Stimulated activated CD4-positive, alpha-beta T cell treated with anti-CD3 and anti-CD28 coated beads, Interleukin-2, amount 100 ng/mL, for 24 hours (primary cell): ENCODE results near the gene FAM219A.
"Not testable (repeated sequence)": the region's sequence is repeated elsewhere in the genome, so short reads cannot be mapped to it uniquely, and the experiment has no call there.

Experiments used
- DNase-seq, 2 donors: peaks; one replicate each; pipeline ENCODE4 v3.0.0-alpha.2; 2020

FAM219A gene

DNA sequence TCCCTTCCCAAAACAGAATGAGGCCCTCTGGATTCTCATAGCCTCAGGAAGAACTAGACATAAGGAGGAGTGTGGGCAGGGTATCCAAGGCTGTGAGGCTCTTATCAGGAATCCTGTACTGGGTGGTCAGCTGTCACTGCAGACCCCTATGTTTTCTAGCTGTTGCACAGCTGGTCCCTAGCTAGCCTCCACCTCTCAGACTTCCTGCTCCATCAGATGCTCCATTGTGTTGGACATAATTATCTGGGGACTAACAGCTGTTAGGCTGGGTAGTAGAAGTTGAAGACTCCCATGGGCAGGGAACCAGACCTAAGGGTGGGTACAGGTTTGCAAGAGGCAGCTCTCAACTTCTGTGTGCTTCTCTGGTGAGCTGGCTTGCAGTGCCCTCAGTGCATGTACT is 18.4 kb downstream of the FAM219A start:
- DNase-seq: no peak

DNA sequence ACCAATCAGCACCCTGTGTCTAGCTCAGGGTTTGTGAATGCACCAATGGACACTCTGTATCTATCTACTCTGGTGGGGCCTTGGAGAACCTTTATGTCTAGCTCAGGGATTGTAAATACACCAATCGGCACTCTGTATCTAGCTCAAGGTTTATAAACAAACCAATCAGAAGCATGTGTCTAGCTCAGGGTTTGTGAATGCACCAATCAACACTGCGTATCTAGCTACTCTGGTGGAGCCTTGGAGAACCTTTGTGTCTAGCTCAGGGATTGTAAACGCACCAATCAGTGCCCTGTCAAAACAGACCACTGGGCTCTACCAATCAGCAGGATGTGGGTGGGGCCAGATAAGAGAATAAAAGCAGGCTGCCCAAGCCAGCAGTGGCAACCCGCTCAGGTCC is 19.9 kb downstream of the FAM219A start:
- DNase-seq: not testable (repeated sequence)

DNA sequence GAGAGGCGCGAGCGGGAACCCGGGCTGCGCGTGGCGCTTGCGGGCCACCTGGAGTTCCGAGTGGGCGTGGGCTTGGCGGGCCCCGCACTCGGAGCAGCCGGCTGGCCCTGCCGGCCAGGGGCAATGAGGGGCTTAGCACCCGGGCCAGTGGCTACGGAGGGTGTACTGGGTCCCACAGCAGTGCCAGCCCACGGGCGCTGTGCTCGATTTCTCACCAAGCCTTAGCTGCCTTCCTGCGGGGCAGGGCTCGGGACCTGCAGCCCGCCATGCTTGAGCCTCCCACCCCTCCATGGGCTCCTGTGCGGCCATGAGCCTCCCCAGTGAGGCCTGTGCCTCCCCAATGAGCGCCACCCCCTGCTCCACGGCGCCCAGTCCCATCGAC is 20.5 kb downstream of the FAM219A start:
- DNase-seq: not testable (repeated sequence)

DNA sequence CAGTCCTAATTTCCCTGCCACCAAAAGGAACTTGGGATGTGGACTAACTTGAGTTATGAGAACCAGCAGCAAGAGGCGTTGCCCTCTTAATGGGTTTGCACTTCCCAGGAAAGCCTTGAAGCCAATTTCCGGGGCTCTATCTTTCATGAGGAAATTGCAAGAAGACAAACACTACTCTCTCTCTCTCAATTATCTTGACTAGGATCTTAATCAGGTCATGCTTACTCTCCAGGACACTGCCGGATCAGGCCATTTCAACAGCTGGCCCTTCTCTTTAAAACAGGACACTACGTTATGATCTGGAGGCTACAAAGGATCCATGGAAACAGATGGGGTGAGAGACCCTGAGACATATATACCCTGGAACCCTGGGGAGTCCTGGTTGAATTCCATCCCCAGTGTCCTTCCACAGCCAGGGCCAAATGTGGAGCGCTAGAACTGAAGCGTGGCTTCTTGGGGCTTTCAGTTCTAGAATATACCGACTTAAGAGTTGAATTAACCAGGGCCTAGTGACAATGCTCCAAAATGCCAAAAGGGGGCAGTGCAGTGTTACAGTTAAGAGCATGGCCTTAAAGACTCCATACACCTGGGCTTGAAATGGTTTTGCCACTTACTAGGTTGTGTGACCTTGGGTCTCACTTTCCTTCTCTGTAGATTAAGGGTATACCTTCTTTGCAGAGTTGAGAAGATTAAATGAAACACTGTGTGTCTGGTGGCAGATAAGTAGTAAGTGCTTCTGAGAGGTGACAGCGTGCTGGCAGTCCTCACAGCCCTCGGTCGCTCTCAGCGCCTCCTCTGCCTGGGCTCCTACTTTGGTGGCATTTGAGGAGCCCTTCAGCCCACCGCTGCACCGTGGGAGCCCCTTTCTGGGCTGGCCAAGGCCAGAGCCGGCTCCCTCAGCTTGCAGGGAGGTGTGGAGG is 21.1 kb downstream of the FAM219A start:
- DNase-seq: peak; percentile 63 to 66

DNA sequence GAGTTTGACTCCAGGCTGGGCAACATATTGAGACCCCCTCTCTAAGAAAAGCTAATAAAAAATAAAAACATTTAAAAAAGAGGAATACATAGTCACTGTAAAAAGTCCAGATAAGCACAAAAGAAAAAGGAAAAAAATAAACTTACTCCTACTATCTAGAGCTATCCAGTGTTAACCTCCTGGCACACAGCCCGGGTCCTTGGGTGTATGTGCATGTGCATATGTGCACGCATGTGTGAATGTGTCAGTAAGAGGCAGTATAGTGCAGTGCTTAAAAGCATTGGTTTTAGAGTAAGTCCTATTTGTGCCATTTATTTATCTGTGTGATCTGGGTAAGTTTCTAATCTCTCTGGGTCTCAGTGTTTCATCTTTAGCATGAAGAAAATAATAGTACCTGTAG is 26.7 kb downstream of the FAM219A start:
- no peak for DNase-seq

DNA sequence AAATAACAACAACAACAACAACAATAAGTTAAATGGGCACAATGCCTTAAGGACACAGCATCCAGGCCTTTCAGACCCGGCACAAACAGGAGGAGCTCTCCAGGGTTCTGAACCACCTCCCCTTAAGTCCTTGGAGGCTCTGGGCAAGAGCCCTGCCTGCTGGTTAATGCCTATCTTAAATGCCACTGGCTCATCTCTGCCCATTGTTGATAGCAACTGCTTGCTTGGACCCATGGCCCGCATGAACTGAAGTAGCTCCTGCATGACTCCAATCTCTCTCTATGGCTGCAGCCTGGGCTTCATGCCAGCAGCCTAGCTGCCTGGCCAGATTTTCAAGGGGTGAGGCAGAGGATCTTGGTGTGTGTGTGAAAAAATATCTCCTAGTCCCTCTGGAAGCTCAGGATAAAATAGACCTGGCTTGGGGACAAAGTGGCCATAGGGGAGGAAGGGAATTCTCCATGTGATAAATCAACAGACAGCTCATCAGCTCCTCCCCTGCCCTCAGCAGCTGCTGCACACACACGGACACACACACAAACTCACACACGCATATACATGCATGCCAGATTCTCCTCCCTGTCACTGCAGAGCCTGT is 27.4 kb downstream of the FAM219A start:
- DNase-seq: peak in 1 of 2 donors; percentile 8

DNA sequence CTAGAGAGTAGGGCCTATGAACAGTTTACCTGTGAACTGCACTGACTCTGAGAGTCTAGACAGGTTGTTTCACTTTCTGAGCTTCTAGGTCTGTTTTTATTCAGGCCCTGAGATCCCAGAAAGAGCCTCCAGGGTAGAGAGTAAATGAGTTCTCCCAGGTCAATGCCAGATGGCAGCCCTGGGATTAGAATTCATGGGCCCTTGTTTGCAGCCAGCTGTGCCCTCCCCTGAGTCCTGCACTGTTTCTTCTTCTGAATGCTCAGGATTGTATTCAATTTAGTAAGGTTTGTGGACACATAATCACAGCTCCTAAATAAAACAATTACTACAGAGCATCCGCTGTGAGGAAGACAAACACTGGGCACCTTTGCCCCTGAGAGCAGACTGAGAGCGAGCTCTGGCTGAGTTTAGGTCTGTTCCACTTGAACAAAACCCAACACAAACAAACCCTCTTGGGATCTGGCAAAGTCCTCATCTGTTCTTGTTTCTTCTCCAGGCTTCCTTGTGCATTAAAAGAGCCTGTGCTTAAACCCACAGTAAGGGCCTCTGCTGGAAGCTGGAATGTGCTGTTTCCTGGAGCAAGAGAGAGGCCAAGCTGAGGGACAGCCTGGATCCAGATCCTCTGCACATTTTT is 29.9 kb downstream of the FAM219A start:
- no peak for DNase-seq

DNA sequence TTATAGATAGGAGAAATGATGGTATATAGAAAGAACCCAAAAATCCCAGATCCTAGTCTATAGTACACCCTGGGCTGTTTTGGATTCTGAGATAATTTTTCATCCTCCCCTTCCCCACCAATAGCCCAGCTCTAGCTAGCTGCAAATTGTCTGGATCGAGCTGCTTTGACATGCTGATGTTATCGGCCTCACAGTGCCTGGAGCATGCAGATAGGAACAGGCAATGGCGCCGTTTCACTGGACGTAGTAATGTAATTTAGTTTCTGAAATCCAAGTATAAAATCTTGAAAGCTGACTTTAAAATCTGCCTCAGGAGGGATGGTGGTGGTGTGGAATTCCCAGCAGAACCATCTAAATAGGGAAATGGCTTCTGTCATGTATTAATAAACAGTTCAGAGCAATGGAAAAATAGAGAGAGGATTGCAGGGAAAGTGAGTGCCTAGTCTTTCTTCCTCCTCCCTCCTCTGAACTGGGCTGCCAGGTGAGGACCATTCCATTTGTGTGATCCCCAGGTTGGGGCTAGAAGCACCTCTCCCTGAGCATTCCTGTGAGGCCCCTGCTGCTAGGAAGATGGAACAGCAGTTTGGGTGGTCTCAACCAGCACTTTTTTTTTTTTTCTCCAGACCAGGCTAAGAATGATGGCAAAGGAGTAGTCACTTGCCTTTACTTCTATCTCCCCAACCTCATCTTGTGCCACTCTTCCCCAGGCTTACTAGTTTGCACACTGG is 31.9 kb downstream of the FAM219A start:
- DNase-seq: no peak

DNA sequence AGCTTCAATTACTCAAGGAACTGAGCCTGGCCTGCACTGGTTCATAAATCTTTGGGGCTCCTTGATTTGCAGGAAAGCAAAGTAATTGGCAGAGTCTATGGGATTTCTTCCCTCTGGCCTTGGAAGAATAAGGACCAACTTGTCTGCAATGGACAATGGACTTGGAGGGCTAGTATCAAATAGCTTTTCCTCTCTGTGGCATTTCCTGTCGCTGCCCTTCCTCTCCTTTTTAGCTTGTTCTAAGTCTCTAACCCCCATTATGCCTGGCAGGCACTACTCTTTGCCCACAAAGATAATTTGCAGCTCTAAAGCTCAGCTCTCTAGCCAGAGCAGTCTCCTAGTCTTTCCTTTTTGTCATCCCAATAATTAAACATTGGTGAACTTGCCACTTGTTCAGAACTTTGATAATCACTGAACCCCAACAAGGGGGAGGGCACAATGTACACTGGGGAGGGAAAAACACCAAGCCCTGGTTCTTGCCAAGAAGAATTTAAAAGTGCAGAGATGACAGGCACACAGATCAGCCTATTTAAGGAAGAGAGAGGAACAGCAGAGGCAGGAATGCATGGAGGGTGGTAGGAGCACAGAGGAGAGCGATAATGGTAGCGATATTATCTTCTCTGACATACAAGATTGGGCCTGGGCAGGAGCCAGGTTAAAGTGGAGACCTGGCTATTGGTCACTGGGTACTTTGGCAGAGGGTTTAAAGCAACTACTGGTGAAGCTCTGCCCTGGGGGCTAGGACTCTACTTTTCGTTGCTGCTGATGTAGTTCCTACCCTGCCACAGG is 38.5 kb downstream of the FAM219A start:
- DNase-seq: no peak

DNA sequence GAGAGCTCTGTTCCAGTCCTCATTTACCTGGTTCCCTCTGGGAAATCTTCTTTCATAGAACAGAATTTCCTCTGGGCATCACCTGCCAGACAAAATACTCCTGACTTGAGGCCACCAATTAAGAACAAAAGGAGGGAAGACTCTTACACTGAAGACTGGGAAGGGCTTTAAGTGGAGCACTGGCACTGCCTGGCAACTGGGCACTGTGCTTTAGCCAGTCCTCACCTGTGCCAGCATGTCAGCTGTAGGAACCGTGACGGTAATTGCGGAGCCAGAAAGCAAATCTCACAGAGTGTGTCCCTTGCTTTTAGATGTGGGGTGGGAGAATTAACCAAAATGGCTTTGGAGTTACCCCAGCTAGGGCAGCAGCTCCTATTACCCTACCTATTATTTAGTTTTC is 40.6 kb downstream of the FAM219A start:
- no peak for DNase-seq

DNA sequence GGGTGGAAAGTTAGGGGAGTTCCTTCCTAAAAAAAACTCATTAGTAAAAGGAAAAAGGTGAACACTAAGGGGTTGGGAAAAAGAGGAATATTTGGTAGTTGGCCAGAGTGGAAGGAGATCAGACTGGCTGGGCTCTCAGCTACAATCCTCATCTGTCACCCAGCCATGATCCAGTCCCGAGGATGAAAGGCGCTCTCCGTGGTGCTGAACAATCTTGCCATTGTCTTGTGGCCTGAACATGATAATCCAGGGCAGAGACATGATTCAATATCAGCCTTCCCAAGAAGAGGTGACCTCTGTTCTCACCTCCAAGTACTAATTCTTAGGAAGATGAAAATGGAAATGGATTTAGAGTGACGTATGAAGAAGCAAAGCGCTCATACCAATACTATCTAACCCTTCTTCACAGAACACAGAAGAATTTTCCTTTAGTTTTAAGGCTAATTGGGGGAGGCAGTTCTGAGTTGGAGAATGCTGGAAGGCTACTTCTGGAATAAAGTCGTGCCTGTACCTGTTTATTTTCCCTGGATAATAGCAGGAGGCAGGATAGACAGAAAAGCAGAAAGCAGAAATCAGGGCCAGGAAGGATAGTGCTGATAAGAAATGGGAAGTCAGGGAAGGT is 45.0 kb downstream of the FAM219A start:
- peak; percentile 33 to 44 for DNase-seq

DNA sequence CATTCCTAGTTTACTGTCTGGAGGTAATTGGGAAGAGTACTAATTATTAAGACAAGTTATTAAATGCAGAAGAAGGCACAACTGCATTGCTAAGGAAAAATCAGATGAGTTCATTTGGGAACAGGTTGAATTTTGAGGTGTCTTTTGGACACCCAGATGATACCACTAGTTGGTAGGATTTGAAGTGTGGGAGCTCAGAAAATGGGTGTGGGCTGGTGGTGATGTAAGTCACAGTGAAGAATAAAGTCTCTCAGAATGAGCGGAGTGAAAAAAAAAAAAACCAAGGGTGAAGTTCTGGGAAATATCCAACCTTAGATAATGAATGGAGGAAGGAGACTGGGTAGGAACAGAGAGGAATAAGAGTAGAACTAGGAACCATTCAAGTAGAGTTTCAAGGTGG is 46.0 kb downstream of the FAM219A start:
- DNase-seq: no peak

DNA sequence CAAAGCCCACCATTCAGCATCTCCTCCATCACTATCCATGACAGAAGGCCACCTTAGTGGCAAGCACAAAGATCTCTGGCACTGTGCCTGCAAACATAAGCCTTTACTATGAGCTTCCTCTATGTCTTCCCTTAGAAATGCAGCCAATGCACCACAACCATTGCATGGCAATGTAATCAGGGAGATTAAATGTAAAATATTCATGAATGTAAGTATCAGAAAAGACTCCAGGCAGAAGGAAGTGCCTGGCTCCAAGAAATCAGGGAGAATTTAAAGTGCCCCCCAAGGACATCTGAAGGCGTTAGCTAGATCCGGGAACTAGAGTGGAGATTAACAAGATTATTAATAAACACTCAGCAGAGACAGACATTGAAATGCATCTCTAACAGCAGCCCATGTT is 49.2 kb downstream of the FAM219A start:
- no peak for DNase-seq

DNA sequence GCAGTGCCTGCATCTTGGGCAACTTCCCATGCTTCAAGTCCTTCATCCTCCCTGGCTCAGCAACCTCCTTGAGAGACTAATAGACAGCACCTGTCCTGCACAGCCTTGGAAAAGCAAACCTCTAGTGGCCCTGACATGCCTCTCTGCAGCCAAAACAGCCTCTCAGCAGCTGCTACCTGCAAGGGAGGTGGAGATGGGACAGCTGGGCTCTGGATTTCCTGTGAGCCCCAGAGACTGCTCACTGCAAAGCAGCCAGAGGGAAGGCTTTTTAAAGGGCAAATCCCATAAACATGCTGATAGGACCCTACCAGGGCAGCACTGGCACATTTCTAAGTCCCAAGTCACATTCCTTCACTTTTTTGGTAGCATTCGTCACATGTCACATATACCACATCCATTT is 50.2 kb downstream of the FAM219A start:
- no peak for DNase-seq

DNA sequence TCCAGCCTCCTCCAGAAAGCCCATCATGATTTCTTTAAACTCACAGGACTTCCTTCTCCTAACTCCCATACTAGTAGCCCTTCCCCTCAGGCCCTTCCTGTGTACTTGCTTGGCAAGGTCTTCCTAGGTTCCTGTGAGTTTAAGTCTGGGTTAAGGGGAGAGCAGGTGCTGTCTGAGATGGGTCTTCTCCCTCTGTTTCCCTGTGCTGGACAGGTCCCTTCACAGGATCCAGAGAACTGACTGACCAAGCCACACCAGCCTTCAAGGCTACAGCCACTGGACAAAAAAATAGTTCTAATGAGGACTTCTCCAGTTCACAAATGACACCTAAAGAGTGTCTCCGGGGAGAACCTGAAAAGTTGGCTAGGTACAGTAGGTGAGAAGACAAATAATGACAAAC is 52.2 kb downstream of the FAM219A start:
- no peak for DNase-seq

DNA sequence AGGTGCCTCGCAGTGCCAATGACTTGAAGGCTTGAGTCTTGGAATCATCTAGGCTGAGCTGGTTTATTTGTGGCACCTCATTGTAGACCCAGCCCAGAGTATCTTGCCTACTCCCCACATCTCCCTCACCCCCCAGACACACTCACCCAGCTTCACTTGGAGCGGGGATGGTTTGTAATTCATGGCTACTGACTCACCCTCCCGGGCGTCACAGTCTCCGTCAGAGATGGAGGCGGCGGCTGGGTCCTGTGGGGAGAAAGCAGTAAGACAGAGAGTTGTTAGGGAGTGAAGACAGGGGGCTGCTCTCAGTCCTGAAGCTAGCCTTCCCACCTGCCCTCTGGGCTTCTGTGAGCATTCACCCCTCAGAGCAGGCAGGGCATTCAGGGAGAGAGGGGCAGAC is 52.7 kb downstream of the FAM219A start:
- no peak for DNase-seq

DNA sequence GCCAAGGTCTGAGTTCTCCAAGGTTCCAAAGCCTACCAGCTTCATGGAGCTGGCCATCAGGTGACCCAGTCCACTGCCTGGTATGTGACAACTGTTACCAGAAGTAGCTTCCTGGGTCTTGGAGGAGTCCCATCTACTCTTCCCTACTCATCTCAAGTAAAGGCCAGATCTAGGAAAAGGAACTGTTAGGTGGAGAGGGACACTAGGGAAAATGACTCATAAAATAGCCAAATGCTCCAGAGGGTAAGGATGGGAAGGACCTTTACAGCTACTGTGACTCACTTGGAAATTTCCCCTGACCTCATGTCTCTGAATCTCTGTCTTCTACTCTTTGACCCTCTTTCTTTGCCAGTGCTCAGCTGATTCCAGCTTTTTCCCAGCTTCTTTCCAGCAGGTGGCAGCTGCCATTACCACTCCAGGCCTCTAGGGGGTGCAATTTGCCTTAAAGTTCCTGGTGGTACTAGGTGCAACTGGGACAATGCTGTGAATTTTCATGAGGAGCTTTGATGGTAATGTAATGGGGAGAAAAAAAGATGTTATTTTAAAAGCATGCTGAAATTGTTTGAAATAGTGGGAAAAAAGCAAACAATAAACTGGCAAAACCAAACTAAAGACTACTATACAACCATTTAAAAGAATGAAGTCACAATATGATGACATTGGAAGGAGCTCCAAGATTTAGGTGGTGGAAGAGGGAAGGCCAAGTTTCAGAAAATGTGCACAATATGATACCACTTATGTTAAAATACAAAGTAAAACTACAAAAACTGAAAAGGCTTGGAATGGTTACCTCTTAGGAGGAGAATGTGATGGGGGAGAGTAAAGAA is 54.6 kb downstream of the FAM219A start:
- peak; percentile 65 to 66 for DNase-seq

DNA sequence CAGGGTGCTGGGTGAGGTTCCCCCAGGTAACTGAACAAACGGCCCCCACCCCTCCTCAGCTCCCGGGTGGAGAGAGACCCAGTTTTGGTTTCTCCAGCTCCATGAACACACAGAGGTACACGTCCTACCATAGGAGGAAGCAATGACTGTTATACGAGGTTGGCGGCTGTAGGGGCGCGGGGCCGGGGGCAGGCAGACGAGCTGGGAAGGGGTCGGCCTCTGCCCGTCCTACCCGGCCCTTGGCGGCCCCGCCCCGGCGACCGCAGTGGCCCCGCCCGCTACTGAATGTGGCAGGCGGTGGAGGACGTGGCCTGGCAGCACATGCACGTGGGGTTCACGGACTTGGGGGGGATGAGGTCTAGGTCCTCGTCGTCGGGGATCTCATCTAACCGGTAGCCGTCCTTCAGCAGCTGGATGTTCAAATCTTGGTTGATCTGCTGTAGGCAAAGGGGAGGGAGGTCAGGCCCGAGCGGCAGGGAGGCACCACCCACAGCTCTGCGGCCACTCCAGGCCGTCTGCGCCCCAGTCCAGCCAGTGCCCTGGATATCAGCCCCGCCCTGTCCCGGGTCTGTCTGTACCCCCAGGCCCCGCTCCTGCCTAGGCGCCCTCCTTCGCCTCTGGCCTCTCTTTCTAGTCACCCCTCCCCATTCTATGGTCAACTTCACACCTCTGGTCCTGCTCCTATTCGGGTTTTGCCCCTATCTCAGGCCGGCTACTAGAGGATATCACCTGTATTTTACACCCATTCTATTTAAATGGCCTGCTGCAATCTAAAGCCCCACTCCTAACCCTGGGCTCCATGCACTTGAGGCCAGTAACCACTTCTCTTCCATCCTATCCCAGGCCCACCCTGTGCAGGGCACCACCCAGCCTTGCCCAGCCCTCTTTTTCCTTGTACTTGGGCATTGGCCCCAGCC is 57.4 kb downstream of the FAM219A start:
- DNase-seq: no peak

DNA sequence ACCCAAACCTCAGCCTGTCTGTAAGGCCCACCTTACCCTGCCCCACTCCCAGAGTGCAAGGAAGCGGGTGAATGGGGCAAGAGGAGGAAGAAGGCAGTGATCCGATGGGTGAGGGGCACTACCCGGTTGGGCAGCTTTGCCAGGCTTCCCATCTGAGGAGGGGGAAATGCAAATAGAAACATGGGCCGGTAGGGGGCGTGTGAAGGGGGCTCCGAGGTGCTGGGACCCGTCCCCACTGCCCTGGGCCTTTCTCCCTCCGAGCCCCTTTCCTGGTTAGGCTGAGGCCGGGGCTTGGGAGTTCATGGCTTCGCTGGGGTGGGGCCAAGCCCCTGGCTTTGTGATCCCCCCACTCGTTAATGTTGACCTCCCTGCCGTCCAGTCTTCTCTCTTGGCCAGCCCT is 58.1 kb downstream of the FAM219A start:
- DNase-seq: no peak

DNA sequence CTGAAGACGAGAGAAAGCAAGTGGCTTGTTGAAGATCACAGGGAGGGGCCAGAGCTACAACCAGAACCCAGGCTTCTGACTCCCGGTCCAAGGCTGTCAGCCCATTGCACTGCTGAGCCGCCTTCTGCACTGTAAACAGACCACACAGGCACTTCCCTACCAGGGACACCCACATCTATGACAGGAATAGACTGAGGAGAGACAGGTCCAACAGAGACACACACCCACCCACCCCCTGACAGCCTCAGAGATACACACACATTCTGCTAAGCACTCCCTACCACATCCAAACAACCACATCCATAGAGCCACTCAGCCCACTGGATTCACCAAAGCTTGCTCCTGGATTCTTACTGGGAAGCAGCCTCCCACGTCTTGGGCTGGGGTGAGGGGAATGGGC is 58.6 kb downstream of the FAM219A start:
- no peak for DNase-seq
